GM21526 (cell line): ENCODE data around the gene ARL4A.

Source experiments
- ATAC-seq: cut with Tn5 transposase; IDR thresholded peaks from one replicate; pipeline ENCODE4 v1.9.1; 2021; ENCODE audit warnings: moderate library complexity; ENCODE audit not compliant: unreplicated experiment, low FRiP score

Gene ARL4A

GRCh38 chr7:12695965-12696364, 8.5 kb downstream of the ARL4A start:
- no peak for ATAC-seq

GRCh38 chr7:12699299-12699698, 11.9 kb downstream of the ARL4A start:
- no peak for ATAC-seq

GRCh38 chr7:12701433-12701832, 14.0 kb downstream of the ARL4A start:
- ATAC-seq: no peak

- ATAC-seq: no peak
Observed at GRCh38 chr7:12703881-12704280, 16.4 kb downstream of the ARL4A start.

- no peak for ATAC-seq
Observed at GRCh38 chr7:12705878-12706277, 18.4 kb downstream of the ARL4A start.

- no peak for ATAC-seq
Observed at GRCh38 chr7:12706900-12707536, 19.6 kb downstream of the ARL4A start.

GRCh38 chr7:12708314-12708713, 20.9 kb downstream of the ARL4A start:
- ATAC-seq: no peak

- no peak for ATAC-seq
Observed at GRCh38 chr7:12709726-12710502, 22.5 kb downstream of the ARL4A start.

- ATAC-seq: no peak
Observed at GRCh38 chr7:12711124-12711523, 23.7 kb downstream of the ARL4A start.

GRCh38 chr7:12712236-12712635, 24.8 kb downstream of the ARL4A start:
- ATAC-seq: no peak

GRCh38 chr7:12713625-12714378, 26.4 kb downstream of the ARL4A start:
- ATAC-seq: no peak

- no peak for ATAC-seq
Observed at GRCh38 chr7:12714379-12714737, 26.9 kb downstream of the ARL4A start.

GRCh38 chr7:12715372-12716133, 28.1 kb downstream of the ARL4A start:
- ATAC-seq: no peak

- ATAC-seq: no peak
Observed at GRCh38 chr7:12716134-12716681, 28.8 kb downstream of the ARL4A start.

- no peak for ATAC-seq
Observed at GRCh38 chr7:12716722-12717121, 29.3 kb downstream of the ARL4A start.

GRCh38 chr7:12719141-12719919, 31.9 kb downstream of the ARL4A start:
- no peak for ATAC-seq

- ATAC-seq: no peak
Observed at GRCh38 chr7:12719981-12720865, 32.8 kb downstream of the ARL4A start.

- ATAC-seq: no peak
Observed at GRCh38 chr7:12721286-12721830, 33.9 kb downstream of the ARL4A start.

GRCh38 chr7:12722136-12722535, 34.7 kb downstream of the ARL4A start:
- ATAC-seq: no peak
